DOHH2 (cell line): ENCODE results near the gene PSMD8.
"Not testable (repeated sequence)": the region's sequence is repeated elsewhere in the genome, so short reads cannot be mapped to it uniquely, and the experiment has no call there.

Experiments used
- H3F3A ChIP-seq: fragments of 200-600 bp; sonication (generic), shearing (Covaris generic); 2 replicates; pipeline ENCODE4 v1.6.0; 2016; ENCODE audit warnings: antibody characterized with exemption, mild to moderate bottlenecking; ENCODE audit not compliant: control insufficient read depth, insufficient read depth
- H3K27ac ChIP-seq: fragments of 200-600 bp; sonication (generic); 2 replicates; pipeline ENCODE4 v1.5.1; 2014; ENCODE audit warnings: low read depth, mild to moderate bottlenecking, low read length, moderate library complexity
- H3K27me3 ChIP-seq: fragments of 200-600 bp; sonication (generic); 2 replicates; pipeline ENCODE4 v1.6.1; 2014; ENCODE audit warnings: mild to moderate bottlenecking, low read length, mixed read lengths; ENCODE audit not compliant: control insufficient read depth
- H3K36me3 ChIP-seq: fragments of 200-600 bp; sonication (generic); 2 replicates; pipeline ENCODE4 v1.6.1; 2014; ENCODE audit warnings: mild to moderate bottlenecking, low read length, moderate library complexity, mixed read lengths; ENCODE audit not compliant: control insufficient read depth
- H3K4me1 ChIP-seq: fragments of 200-600 bp; sonication (generic); 2 replicates; pipeline ENCODE4 v1.6.1; 2014; ENCODE audit warnings: mild to moderate bottlenecking, low read length, mixed read lengths; ENCODE audit not compliant: control insufficient read depth
- H3K4me2 ChIP-seq: fragments of 200-600 bp; sonication (generic); 2 replicates; pipeline ENCODE4 v1.6.0; 2014; ENCODE audit warnings: mild to moderate bottlenecking, low read length, moderate library complexity
- H3K4me3 ChIP-seq: fragments of 200-600 bp; sonication (generic); 2 replicates; pipeline ENCODE4 v1.5.1; 2014; ENCODE audit warnings: mild to moderate bottlenecking, low read length, mixed read lengths
- H3K79me2 ChIP-seq: fragments of 200-600 bp; sonication (generic); 2 replicates; pipeline ENCODE4 v1.6.1; 2014; ENCODE audit warnings: mild to moderate bottlenecking, low read length, mixed read lengths; ENCODE audit not compliant: control insufficient read depth
- H3K9me2 ChIP-seq: fragments of 200-600 bp; sonication (generic); replicated peaks from 2 replicates; pipeline ENCODE4 v1.6.1; 2014; ENCODE audit warnings: mild to moderate bottlenecking, low read length, mixed read lengths; ENCODE audit not compliant: control insufficient read depth
- H3K9me3 ChIP-seq: fragments of 200-600 bp; sonication (generic); 2 replicates; pipeline ENCODE4 v1.6.1; 2014; ENCODE audit warnings: antibody characterized with exemption, low read length, mixed read lengths; ENCODE audit not compliant: control insufficient read depth, insufficient read depth
- H4K20me1 ChIP-seq: fragments of 200-600 bp; sonication (generic); 2 replicates; pipeline ENCODE4 v1.6.0; 2014; ENCODE audit warnings: low read depth, mild to moderate bottlenecking, antibody characterized with exemption, low read length, moderate library complexity; ENCODE audit not compliant: control insufficient read depth, insufficient read depth
- EZH2phosphoT487 ChIP-seq: fragments of 200-600 bp; sonication (generic); IDR thresholded peaks from 2 replicates; pipeline ENCODE4 v1.6.1; 2017; ENCODE audit warnings: borderline replicate concordance, mild to moderate bottlenecking, antibody characterized with exemption, low read length, moderate library complexity, mixed read lengths
- TF ChIP-seq, protein P1 (sequence below): fragments of 200-600 bp; sonication (generic); IDR thresholded peaks from one replicate; pipeline ENCODE4 v1.5.1; 2014; ENCODE audit warnings: antibody characterized with exemption, mild to moderate bottlenecking, low read depth, low read length; ENCODE audit not compliant: poor library complexity, severe bottlenecking

Gene PSMD8

DNA sequence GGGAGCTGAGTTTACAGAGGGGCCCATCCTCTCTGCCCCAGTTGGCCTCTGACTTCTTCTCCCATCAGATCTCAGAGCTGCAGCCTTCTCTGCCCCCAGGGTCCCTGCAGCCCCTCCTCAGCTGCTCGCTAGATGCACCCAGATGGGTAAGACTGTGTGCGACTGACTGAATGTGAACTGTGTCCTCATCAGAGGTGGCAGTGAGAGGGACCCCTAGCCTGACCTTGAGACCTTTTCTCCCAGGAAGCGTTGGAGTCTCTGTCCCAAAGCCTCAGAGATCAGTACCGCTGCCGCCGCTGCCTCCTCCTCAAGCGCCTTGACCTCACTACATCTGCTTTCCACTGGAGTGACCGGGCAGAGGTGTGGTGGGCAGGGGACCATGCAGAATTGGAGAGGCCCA, 30.9 kb downstream of the PSMD8 start:
- Histone ChIP-seq H3K27me3 (no peaks in the 10 kb centered on the region), H3K79me2 (peaks cover 4% of the 10 kb centered on the region; the same call in 1 of the 2 replicates)
- TF ChIP-seq, protein P1, sequence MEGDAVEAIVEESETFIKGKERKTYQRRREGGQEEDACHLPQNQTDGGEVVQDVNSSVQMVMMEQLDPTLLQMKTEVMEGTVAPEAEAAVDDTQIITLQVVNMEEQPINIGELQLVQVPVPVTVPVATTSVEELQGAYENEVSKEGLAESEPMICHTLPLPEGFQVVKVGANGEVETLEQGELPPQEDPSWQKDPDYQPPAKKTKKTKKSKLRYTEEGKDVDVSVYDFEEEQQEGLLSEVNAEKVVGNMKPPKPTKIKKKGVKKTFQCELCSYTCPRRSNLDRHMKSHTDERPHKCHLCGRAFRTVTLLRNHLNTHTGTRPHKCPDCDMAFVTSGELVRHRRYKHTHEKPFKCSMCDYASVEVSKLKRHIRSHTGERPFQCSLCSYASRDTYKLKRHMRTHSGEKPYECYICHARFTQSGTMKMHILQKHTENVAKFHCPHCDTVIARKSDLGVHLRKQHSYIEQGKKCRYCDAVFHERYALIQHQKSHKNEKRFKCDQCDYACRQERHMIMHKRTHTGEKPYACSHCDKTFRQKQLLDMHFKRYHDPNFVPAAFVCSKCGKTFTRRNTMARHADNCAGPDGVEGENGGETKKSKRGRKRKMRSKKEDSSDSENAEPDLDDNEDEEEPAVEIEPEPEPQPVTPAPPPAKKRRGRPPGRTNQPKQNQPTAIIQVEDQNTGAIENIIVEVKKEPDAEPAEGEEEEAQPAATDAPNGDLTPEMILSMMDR: no peak
- TF ChIP-seq EZH2phosphoT487: no peak

DNA sequence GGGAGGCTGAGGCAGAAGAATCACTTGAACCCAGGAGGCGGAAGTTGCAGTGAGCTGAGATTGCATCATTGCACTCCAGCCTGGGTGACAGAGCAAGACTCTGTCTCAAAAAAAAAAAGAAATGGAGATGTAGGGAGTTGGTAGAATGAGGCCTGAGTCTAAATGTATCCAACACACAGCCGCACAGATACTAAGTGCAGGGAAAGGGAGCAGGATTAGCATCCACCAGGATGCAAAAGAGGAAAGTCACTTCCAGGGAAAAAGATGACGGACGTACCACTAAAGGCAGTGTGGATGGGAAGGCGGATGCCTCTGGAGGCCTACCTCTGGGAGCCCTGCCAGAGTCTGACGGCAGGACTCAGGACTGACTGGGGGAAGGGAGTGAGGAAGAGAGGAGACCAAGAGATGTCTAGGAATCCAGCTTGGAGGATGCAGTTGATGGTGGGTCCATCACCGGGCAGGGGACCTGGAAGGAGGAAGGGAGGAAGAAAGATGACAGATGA, 35.3 kb downstream of the PSMD8 start:
- TF ChIP-seq, protein P1: no peak
- no peak for TF ChIP-seq EZH2phosphoT487
- no peaks in the 10 kb centered on the region for H3K9me2 ChIP-seq
- H3K27me3 ChIP-seq: no peaks in the 10 kb centered on the region
- no peaks in the 10 kb centered on the region for H3K9me3 ChIP-seq
- H3K27ac ChIP-seq: no peak overlapping the region
- no peaks in the 10 kb centered on the region for H3F3A ChIP-seq
- H3K4me1 ChIP-seq: no peaks in the 10 kb centered on the region
- H3K79me2 ChIP-seq: no peaks in the 10 kb centered on the region
- no peak overlapping the region for H3K4me2 ChIP-seq
- no peaks in the 10 kb centered on the region for H3K36me3 ChIP-seq
- 0 out of 2 replicates have a peak, but pooled peaks cover 2% of the 10 kb centered on the region for H4K20me1 ChIP-seq
- no peak overlapping the region for H3K4me3 ChIP-seq

More for the DNA sequence above, 30.9 kb downstream of the PSMD8 start:
- Histone ChIP-seq H3K4me1 (peaks cover 9% of the 10 kb centered on the region), H3K36me3 (no peaks in the 10 kb centered on the region), H3K4me3 (no peak overlapping the region), H3K9me2 (no peaks in the 10 kb centered on the region), H3K4me2 (no peak overlapping the region), H3K27ac (no peak overlapping the region), H3K9me3 (no peaks in the 10 kb centered on the region), H3F3A (no peaks in the 10 kb centered on the region), H4K20me1 (0 out of 2 replicates have a peak, but pooled peaks cover 2% of the 10 kb centered on the region)

DNA sequence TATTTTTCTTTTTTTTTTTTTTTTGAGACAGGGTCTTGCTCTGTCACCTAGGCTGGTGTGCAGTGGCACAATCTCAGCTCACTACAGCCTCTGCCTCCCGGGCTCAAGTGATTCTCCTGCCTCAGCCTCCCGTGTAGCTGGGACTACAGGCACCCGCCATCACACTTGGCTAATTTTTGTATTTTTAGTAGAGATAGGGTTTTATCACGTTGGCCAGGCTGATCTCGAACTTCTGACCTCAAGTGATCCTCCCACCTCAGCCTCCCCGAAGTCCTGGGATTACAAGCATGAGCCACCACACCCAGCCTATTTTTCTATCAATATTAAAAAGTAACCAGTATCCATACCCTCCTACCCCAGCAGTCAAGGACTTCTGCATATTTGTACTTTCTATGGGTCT, 36.0 kb downstream of the PSMD8 start:
- not testable (repeated sequence) for H3K36me3 ChIP-seq, H3K27me3 ChIP-seq, H3K9me2 ChIP-seq, H3K4me2 ChIP-seq, H3K4me1 ChIP-seq, H3K9me3 ChIP-seq, H4K20me1 ChIP-seq, H3K79me2 ChIP-seq, H3F3A ChIP-seq, H3K27ac ChIP-seq, H3K4me3 ChIP-seq

DNA sequence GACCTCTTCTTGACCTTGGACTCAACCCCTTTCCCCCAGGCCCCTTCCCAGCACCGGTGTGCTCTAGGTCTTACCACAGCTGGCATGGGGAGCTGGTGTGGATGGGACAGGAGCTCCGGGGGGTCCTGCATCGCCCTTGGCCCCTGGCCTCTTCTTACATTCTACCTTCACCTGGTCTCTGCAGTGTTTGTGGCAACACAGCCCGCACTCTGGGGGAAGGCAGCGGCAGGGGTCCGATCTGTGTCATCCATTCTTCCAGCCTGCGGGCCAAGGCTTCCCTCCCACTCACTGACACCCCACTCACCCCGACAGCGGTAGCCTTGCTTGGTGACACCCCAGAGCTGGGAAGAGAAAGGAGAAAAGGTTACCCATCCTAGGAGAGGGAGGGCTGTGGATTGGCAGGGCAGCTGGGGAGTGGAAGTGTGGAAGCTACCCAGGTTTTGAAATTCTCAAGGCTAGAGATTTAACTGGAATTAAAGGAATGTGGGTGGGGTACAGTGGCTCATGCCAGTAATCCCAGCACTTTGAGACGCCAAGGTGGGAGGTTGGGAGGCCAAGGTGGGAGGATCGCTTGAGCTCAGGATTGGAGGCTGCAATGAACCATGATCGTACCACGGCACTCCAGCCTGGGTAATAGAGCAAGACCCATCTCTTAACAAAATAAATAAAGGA, 36.8 kb downstream of the PSMD8 start:
- Histone ChIP-seq H3K4me2 (no peak overlapping the region), H3K79me2 (no peaks in the 10 kb centered on the region), H3K4me1 (no peaks in the 10 kb centered on the region), H3K27ac (no peak overlapping the region), H4K20me1 (0 out of 2 replicates have a peak, but pooled peaks cover 2% of the 10 kb centered on the region), H3K27me3 (no peaks in the 10 kb centered on the region), H3K36me3 (no peaks in the 10 kb centered on the region), H3K9me2 (no peaks in the 10 kb centered on the region), H3K9me3 (no peaks in the 10 kb centered on the region), H3K4me3 (no peak overlapping the region), H3F3A (no peaks in the 10 kb centered on the region)
- TF ChIP-seq, protein P1: no peak
- no peak for TF ChIP-seq EZH2phosphoT487

DNA sequence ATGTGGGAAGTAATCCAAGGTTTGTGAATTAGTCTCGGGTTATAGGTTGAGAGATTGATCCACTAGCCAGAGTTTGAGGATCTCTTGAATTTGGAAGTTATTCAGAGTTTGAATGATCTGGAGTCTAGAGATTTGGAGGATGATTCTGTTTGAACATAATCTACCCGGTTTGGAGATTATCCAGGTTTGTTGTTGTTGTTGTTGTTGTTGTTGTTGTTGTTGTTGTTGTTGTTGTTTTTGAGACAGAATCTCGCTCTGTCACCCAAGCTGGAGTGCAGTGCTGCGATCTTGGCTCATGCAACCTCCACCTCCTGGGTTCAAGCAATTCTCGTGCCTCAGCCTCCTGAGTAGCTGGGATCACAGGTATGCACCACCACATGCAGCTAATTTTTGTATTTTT, 37.5 kb downstream of the PSMD8 start:
- not testable (repeated sequence) for H3K79me2 ChIP-seq, H3K4me1 ChIP-seq, H3K4me2 ChIP-seq, H3K9me2 ChIP-seq, H3K27ac ChIP-seq, H3K9me3 ChIP-seq, H3K36me3 ChIP-seq, H3K27me3 ChIP-seq, H3F3A ChIP-seq, H3K4me3 ChIP-seq, H4K20me1 ChIP-seq
